Stimulated activated CD8-positive, alpha-beta memory T cell treated with anti-CD3 and anti-CD28 coated beads, Interleukin-12 subunit alpha, Interleukin-12 subunit beta, amount 100 ng/mL, for 1 hour (primary cell): ENCODE data around the gene RMDN3.

Experiments used
- DNase-seq: peaks from one replicate; pipeline ENCODE4 v3.0.0-alpha.2; 2020; ENCODE audit warnings: low read depth

Gene RMDN3

GRCh38 chr15:40747685-40748631 is 7.1 kb downstream of the RMDN3 start:
- DNase-seq, result no peak

GRCh38 chr15:40746916-40747418 is 8.1 kb downstream of the RMDN3 start:
- DNase-seq, result no peak

- DNase-seq, result no peak
Observed at GRCh38 chr15:40744815-40745152, 10.3 kb downstream of the RMDN3 start.

- DNase-seq, result peak; percentile 53
Observed at GRCh38 chr15:40743921-40744814, 10.9 kb downstream of the RMDN3 start.

- DNase-seq, result no peak
Observed at GRCh38 chr15:40743485-40743901, 11.6 kb downstream of the RMDN3 start.

GRCh38 chr15:40739854-40740253 is 15.2 kb downstream of the RMDN3 start:
- no peak for DNase-seq

- no peak for DNase-seq
Observed at GRCh38 chr15:40739047-40739446, 16.0 kb downstream of the RMDN3 start.

- DNase-seq, result no peak
Observed at GRCh38 chr15:40737048-40737447, 18.0 kb downstream of the RMDN3 start.

- DNase-seq, result no peak
Observed at GRCh38 chr15:40736575-40736974, 18.5 kb downstream of the RMDN3 start.

- DNase-seq, result no peak
Observed at GRCh38 chr15:40731034-40731433, 24.0 kb downstream of the RMDN3 start.

- DNase-seq, result no peak
Observed at GRCh38 chr15:40723919-40724318, 31.1 kb downstream of the RMDN3 start.

GRCh38 chr15:40722934-40723333 is 32.1 kb downstream of the RMDN3 start:
- DNase-seq, result no peak

- DNase-seq, result no peak
Observed at GRCh38 chr15:40722354-40722753, 32.7 kb downstream of the RMDN3 start.

GRCh38 chr15:40721701-40722100 is 33.4 kb downstream of the RMDN3 start:
- no peak for DNase-seq

- no peak for DNase-seq
Observed at GRCh38 chr15:40716165-40716564, 38.9 kb downstream of the RMDN3 start.

GRCh38 chr15:40714144-40714543 is 40.9 kb downstream of the RMDN3 start:
- no peak for DNase-seq

- DNase-seq, result no peak
Observed at GRCh38 chr15:40706121-40706520, 48.9 kb downstream of the RMDN3 start.

GRCh38 chr15:40702077-40702476 is 53.0 kb downstream of the RMDN3 start:
- DNase-seq, result no peak

GRCh38 chr15:40697916-40698315 is 57.1 kb downstream of the RMDN3 start:
- no peak for DNase-seq

GRCh38 chr15:40696228-40696627 is 58.8 kb downstream of the RMDN3 start:
- DNase-seq, result no peak

- no peak for DNase-seq
Observed at GRCh38 chr15:40695469-40695890, 59.6 kb downstream of the RMDN3 start.

GRCh38 chr15:40694688-40695468 is 60.2 kb downstream of the RMDN3 start, which contains the start of gene RAD51:
Gene RAD51, plus strand, starts transcription at chr15:40695174. Its CDS starts 3,585 bp downstream, at chr15:40698759.
- DNase-seq, result peak; percentile 86
